ENCODE data around the gene NUDT3. TPM values are rescaled to one million over a fixed set of nuclear protein-coding genes. Genes with fewer than 3 reads are reported as not detected.

Gene NUDT3
- total RNA-seq, 1 donor from 2014 or later = 33.3 TPM

DNA sequence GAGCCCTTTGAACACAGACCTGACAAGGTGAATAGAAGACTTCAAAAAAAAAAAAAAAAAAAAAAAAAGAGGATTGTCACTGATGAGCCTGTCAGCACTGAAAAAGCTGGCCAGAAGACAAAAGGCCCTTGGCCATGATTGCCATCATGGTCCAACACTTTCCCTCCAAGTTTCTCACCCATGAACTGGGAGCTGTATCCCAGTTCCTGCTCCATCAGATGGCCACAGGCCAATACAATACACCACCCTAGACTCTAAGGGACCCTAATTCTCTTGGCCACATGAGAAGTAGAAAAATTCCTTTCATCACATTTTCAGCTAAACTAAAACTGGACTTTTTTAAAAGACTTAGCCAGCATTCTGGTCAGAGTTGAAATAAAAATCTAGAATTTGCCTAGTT, 50.2 kb downstream of the NUDT3 start:
- Mint-ChIP-seq H3K9me3 (peaks cover 5% of the 10 kb centered on the region), H3K36me3 (peaks cover 4% of the 10 kb centered on the region), H3K27ac (no peak overlapping the region), H3K4me1 (peaks cover 34% of the 10 kb centered on the region), H3K27me3 (ENCODE audit: low read depth) (no peaks in the 10 kb centered on the region), H3K4me3 (no peak overlapping the region)
- DNase-seq (ENCODE audit: low spot score in 2 of 2, unreplicated experiment in 2 of 2) = no peak
- TF ChIP-seq, protein P1, sequence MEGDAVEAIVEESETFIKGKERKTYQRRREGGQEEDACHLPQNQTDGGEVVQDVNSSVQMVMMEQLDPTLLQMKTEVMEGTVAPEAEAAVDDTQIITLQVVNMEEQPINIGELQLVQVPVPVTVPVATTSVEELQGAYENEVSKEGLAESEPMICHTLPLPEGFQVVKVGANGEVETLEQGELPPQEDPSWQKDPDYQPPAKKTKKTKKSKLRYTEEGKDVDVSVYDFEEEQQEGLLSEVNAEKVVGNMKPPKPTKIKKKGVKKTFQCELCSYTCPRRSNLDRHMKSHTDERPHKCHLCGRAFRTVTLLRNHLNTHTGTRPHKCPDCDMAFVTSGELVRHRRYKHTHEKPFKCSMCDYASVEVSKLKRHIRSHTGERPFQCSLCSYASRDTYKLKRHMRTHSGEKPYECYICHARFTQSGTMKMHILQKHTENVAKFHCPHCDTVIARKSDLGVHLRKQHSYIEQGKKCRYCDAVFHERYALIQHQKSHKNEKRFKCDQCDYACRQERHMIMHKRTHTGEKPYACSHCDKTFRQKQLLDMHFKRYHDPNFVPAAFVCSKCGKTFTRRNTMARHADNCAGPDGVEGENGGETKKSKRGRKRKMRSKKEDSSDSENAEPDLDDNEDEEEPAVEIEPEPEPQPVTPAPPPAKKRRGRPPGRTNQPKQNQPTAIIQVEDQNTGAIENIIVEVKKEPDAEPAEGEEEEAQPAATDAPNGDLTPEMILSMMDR (IDR thresholded peaks at IDR 0.05; ENCODE audit: unreplicated experiment) = no peak

DNA sequence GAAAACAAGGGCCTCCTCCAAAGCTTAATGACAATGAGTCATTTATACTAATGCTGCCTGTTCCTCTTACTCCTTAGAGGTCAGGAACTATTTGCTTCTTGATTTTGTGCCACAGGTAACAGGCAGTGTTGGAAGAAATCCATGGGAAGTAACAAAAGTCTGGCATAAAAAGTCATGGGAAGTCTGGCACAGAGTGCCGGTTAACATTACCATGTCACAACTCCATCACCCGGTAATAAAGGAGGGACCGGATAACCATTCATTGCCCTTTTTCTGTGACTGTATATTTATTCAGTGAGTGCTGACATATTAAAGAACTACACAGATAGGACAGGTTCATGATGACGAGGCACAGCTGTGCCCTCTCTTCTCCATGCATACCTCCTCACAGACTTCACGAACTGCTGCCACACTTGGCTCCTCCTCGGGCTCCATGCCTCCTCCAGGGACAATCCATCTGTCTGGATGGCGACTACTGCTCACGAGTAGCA, 50.9 kb downstream of the NUDT3 start:
- TF ChIP-seq, protein P1 (IDR thresholded peaks at IDR 0.05; ENCODE audit: unreplicated experiment) = no peak

DNA sequence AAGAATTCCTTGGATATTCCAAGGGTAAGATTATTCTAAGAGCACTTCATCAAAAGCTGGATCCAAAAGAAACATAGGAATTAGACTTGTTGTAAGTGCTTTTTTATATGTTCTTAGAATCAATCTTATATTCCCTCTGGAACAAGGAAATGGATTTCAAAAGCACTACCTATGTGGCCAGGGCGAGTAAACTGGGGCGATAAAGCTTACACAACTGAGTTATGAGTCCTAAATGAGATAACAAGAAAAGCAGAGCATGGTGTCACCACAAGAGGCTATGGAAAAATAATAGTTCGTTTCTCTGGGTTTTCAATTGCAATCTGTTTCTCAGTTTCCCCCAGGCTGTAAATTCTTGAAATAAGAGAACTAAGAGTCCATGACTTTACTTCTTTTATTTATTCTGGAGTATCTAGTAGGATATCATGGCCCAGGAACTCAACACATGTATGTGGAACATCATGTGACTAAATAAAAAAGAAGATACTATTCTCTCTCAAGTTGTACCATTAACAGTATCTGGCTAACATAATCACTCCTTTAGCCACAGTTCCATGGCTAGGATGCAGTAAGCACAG, 51.5 kb downstream of the NUDT3 start:
- peaks cover 4% of the 10 kb centered on the region for H3K36me3 Mint-ChIP-seq
- no peaks in the 10 kb centered on the region for H3K27me3 Mint-ChIP-seq (ENCODE audit: low read depth)
- H3K4me1 Mint-ChIP-seq = peaks cover 41% of the 10 kb centered on the region
- no peak overlapping the region for H3K4me3 Mint-ChIP-seq
- DNase-seq (ENCODE audit: low spot score in 2 of 2, unreplicated experiment in 2 of 2) = no peak
- TF ChIP-seq, protein P1 (IDR thresholded peaks at IDR 0.05; ENCODE audit: unreplicated experiment) = no peak
- H3K27ac Mint-ChIP-seq = no peak overlapping the region
- peaks cover 5% of the 10 kb centered on the region for H3K9me3 Mint-ChIP-seq

More for the DNA sequence above, 50.9 kb downstream of the NUDT3 start:
- H3K27ac Mint-ChIP-seq = no peak overlapping the region
- peaks cover 4% of the 10 kb centered on the region for H3K36me3 Mint-ChIP-seq
- H3K9me3 Mint-ChIP-seq = peaks cover 5% of the 10 kb centered on the region
- H3K27me3 Mint-ChIP-seq (ENCODE audit: low read depth) = no peaks in the 10 kb centered on the region
- peaks cover 41% of the 10 kb centered on the region for H3K4me1 Mint-ChIP-seq
- H3K4me3 Mint-ChIP-seq = no peak overlapping the region
- no peak for DNase-seq (ENCODE audit: low spot score in 2 of 2, unreplicated experiment in 2 of 2)

DNA sequence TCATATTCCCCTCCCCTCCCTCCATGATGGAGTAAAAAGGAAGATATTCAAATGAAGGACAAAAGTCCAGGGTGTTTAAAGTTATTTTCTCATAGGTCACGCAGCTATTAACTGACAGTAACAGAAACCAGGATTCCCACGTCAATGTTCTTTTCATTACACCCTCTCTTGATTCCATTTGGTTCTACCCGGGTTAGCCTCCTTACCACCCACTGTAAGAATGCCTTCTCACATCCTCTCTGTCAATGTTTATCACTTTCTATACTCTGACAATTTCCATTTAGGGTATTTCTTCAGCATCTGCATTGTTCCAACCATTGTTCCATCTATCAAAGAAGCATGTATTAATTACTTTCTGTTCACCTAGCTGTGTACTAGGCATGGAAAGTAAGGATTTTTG, 52.1 kb downstream of the NUDT3 start:
- no peak overlapping the region for H3K27ac Mint-ChIP-seq
- TF ChIP-seq, protein P1 (IDR thresholded peaks at IDR 0.05; ENCODE audit: unreplicated experiment) = no peak
- no peaks in the 10 kb centered on the region for H3K27me3 Mint-ChIP-seq (ENCODE audit: low read depth)
- H3K4me1 Mint-ChIP-seq = peaks cover 40% of the 10 kb centered on the region
- DNase-seq (ENCODE audit: low spot score in 2 of 2, unreplicated experiment in 2 of 2) = no peak
- peaks cover 4% of the 10 kb centered on the region for H3K36me3 Mint-ChIP-seq
- peaks cover 5% of the 10 kb centered on the region for H3K9me3 Mint-ChIP-seq
- H3K4me3 Mint-ChIP-seq = no peak overlapping the region

DNA sequence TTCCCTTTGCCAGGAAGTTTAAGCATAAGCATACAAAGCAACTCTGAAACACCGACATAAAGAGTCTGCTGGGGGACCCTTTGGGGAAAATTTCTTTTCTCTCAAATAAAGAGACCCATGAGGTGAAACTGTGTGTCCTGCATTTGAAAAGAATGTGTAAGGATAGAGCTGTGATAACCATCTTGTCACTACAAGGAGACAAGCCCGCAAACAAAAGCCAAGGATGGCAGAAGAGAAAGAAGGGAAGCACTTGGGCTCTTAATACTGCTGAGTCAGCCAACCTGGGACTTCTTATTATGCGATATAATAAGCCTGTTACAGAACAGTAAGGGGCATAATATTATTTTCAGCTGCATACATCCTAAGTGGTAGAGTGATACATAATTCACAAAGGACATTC, 52.5 kb downstream of the NUDT3 start:
- no peaks in the 10 kb centered on the region for H3K27me3 Mint-ChIP-seq (ENCODE audit: low read depth)
- no peak for DNase-seq (ENCODE audit: low spot score in 2 of 2, unreplicated experiment in 2 of 2)
- TF ChIP-seq, protein P1 (IDR thresholded peaks at IDR 0.05; ENCODE audit: unreplicated experiment) = no peak
- no peak overlapping the region for H3K4me3 Mint-ChIP-seq
- H3K9me3 Mint-ChIP-seq = peaks cover 5% of the 10 kb centered on the region
- H3K27ac Mint-ChIP-seq = no peak overlapping the region
- H3K4me1 Mint-ChIP-seq = peaks cover 42% of the 10 kb centered on the region
- H3K36me3 Mint-ChIP-seq = peaks cover 4% of the 10 kb centered on the region

All from mesothelial cell of epicardium (in vitro differentiated cells).